NCI-H524 (cell line): ENCODE measurements around the gene LILRA6.
"Not testable (repeated sequence)": the region's sequence is repeated elsewhere in the genome, so short reads cannot be mapped to it uniquely, and the experiment has no call there.

Experiments
- DNase-seq, 2 experiments: peaks; one replicate each; lab custom pipeline; 2025; lab: John Stamatoyannopoulos, UW

The LILRA6 gene

GRCh38 chr19:54207983-54208783 lies 34.4 kb downstream of the LILRA6 start:
- DNase-seq, result peak in 1 of 2 experiments; percentile 22

- no peak for DNase-seq
Observed at GRCh38 chr19:54207676-54207982, 35.0 kb downstream of the LILRA6 start.

GRCh38 chr19:54207193-54207592 lies 35.4 kb downstream of the LILRA6 start:
- DNase-seq, result not testable (repeated sequence)

- no peak for DNase-seq
Observed at GRCh38 chr19:54206831-54207177, 35.8 kb downstream of the LILRA6 start.

GRCh38 chr19:54206030-54206830 lies 36.4 kb downstream of the LILRA6 start:
- DNase-seq, result no peak

GRCh38 chr19:54204767-54205468 lies 37.7 kb downstream of the LILRA6 start:
- DNase-seq, result no peak

GRCh38 chr19:54203151-54203611 lies 39.4 kb downstream of the LILRA6 start:
- no peak for DNase-seq

GRCh38 chr19:54201980-54202379 lies 40.6 kb downstream of the LILRA6 start:
- DNase-seq, result no peak

- no peak for DNase-seq
Observed at GRCh38 chr19:54201172-54201701, 41.4 kb downstream of the LILRA6 start.

GRCh38 chr19:54199401-54199800 lies 43.2 kb downstream of the LILRA6 start:
- DNase-seq, result no peak

GRCh38 chr19:54197121-54197520 lies 45.5 kb downstream of the LILRA6 start:
- DNase-seq, result no peak

GRCh38 chr19:54196536-54196935 lies 46.1 kb downstream of the LILRA6 start:
- no peak for DNase-seq

- not testable (repeated sequence) for DNase-seq
Observed at GRCh38 chr19:54194463-54194862, 48.1 kb downstream of the LILRA6 start.

GRCh38 chr19:54193011-54193410 lies 49.6 kb downstream of the LILRA6 start:
- no peak for DNase-seq

- no peak for DNase-seq
Observed at GRCh38 chr19:54191811-54192453, 50.7 kb downstream of the LILRA6 start.

- peak; percentile 80 to 92 for DNase-seq
Observed at GRCh38 chr19:54191011-54191810, 51.4 kb downstream of the LILRA6 start, which contains the start of gene TSEN34. TSEN34 (plus strand) TSS chr19:54191308; CDS start chr19:54191365, 57 bp downstream.

GRCh38 chr19:54190503-54191010 lies 52.0 kb downstream of the LILRA6 start:
- DNase-seq, result peak; percentile 99

GRCh38 chr19:54189735-54190502 lies 52.7 kb downstream of the LILRA6 start:
- DNase-seq, result peak; percentile 100

GRCh38 chr19:54189145-54189734 lies 53.4 kb downstream of the LILRA6 start, which contains the start of gene MBOAT7:
MBOAT7 (minus strand) TSS chr19:54189580; CDS start chr19:54188508, 1,072 bp downstream.
- DNase-seq, result peak in 1 of 2 experiments; percentile 78
